ENCODE data around the gene SPRR5.
A peak's percentile ranks its signal among the peaks of the same experiment; 100 is the strongest.

SPRR5 gene

DNA sequence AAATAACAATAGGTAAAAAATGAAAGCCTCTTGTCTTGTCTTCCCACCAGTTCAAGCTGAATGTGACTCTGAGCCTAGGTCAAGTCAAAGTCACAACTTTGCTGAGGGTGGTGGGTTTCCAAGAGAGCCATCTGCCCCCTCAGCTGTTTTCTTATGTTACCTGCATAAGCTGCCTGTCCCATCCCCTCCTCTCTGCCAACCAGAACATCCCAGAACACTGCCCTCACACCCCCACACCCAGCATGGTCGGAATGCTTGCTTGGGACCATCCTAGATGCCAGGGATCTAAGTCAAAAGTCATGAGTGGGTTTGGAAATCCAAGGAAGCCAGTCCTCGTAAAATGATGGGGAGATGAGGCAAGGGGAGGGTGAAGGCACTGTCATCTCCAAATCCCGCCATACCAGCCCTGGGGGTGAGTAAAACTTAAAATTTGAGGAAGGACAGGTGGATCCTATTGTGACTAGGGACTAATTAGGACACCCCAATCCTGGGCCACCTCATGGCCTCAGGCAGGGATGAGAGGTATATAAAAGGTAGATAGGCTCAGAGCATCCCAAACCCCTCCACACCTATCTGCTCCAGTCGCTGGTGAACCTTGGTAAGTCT is at the start of gene SPRR5:
Gene SPRR5, plus strand, starts transcription at position 556 of the 606 bp plus-strand sequence. CDS start 1,349 bp downstream, outside the sequence.
- no peaks in the 10 kb centered on the region for H3K36me3 Mint-ChIP-seq
- no peak for DNase-seq (ENCODE audit: low spot score in 2 of 2)
- no peaks in the 10 kb centered on the region for H3K9me3 Mint-ChIP-seq
- no peaks in the 10 kb centered on the region for H3K4me1 Mint-ChIP-seq
- no peak within 1 kb of the TSS for H3K4me3 Mint-ChIP-seq
- ATAC-seq, result no peak
- H3K27ac Mint-ChIP-seq, result no peak within 1 kb of the TSS

- ATAC-seq, result no peak
- H3K27ac Mint-ChIP-seq, result no peak overlapping the region
- H3K36me3 Mint-ChIP-seq, result no peaks in the 10 kb centered on the region
- no peak for DNase-seq (ENCODE audit: low spot score in 2 of 2)
- H3K4me1 Mint-ChIP-seq, result no peaks in the 10 kb centered on the region
- H3K9me3 Mint-ChIP-seq, result no peaks in the 10 kb centered on the region
- H3K4me3 Mint-ChIP-seq, result no peak overlapping the region
These were observed 48.0 kb upstream of the SPRR5 start for GRCh38 chr1:152899027-152899426.

DNA sequence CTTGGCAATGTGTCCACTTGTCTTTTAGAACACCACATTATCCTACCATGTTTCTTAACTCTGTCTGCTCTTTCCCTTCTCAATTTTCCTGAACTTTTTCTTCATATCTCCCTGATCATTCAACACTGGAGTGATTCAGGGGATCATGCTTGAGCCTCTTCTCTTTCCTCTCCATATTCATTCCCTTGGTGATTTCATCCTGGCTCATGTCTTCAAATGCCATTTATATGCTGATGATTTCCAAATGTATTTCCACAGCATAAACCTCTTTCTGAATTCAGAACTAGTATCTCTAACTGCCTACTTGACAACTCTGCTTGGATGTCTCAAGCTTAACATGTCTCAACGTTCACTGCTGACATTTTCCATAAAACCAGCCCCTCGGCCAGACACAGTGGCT is 47.1 kb upstream of the SPRR5 start:
- no peaks in the 10 kb centered on the region for H3K4me1 Mint-ChIP-seq
- H3K27ac Mint-ChIP-seq, result no peak overlapping the region
- ATAC-seq (no peak), DNase-seq (ENCODE audit: low spot score in 2 of 2) (no peak)
- H3K36me3 Mint-ChIP-seq, result no peaks in the 10 kb centered on the region
- H3K4me3 Mint-ChIP-seq, result no peak overlapping the region
- no peaks in the 10 kb centered on the region for H3K9me3 Mint-ChIP-seq

GRCh38 chr1:152901631-152902030 is 45.4 kb upstream of the SPRR5 start:
- no peaks in the 10 kb centered on the region for H3K4me1 Mint-ChIP-seq
- no peak overlapping the region for H3K27ac Mint-ChIP-seq
- no peaks in the 10 kb centered on the region for H3K36me3 Mint-ChIP-seq
- peak; percentile 14 for ATAC-seq
- no peak for DNase-seq (ENCODE audit: low spot score in 2 of 2)
- no peak overlapping the region for H3K4me3 Mint-ChIP-seq
- H3K9me3 Mint-ChIP-seq, result no peaks in the 10 kb centered on the region

DNA sequence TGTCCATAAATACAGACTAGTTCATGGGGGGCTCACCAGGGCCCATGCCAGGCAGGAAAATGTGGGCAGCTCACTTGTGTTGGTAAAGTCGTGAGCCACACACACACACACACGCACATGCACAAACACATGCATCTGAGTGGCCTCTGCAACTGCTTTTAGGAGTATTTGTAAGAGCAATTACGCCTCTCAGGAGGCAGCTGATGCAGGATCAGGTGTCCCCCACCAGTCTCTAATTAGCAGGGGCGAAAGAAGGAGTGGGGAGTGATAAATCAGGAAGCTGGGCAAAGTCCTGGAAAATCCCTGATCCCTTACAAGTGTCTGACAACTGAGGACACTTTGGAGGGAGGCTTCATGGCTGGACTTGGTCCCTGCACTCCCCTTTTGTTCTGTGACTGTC is 44.4 kb upstream of the SPRR5 start:
- H3K36me3 Mint-ChIP-seq, result no peaks in the 10 kb centered on the region

GRCh38 chr1:152904688-152905440 is 42.1 kb upstream of the SPRR5 start:
- Mint-ChIP-seq H3K4me3 (no peak overlapping the region), H3K27ac (no peak overlapping the region), H3K9me3 (peaks cover under 1% of the 10 kb centered on the region), H3K4me1 (no peaks in the 10 kb centered on the region), H3K36me3 (no peaks in the 10 kb centered on the region)
- DNase-seq (ENCODE audit: low spot score in 2 of 2) (no peak), ATAC-seq (no peak)

More for the DNA sequence above, 44.4 kb upstream of the SPRR5 start:
- no peak overlapping the region for H3K27ac Mint-ChIP-seq
- DNase-seq (ENCODE audit: low spot score in 2 of 2) (no peak), ATAC-seq (no peak)
- no peaks in the 10 kb centered on the region for H3K9me3 Mint-ChIP-seq
- H3K4me1 Mint-ChIP-seq, result no peaks in the 10 kb centered on the region
- H3K4me3 Mint-ChIP-seq, result no peak overlapping the region

DNA sequence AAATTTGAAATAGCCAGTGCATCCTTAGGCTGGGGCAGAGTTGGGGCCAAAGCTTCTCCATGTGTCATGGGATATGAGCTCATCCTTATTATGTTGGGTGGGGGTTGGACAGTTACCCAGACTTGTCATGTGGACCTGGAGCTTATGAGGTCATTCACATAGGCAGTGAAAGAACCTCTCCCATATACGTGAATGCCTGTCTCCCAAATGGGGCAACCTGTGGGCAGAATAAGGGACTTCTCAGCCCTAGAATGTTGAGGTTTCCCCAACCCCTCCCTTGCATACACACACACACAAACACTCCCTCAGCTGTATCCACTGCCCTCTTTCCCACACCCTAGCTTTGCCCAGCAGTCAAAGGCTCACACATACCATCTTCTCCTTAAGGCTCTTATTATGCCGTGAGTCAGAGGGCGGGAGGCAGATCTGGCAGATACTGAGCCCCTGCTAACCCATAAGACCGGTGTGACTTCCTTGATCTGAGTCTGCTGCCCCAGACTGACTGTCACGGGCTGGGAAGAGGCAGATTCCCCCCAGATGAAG is 40.9 kb upstream of the SPRR5 start:
- peak; percentile 35 for ATAC-seq
- no peak overlapping the region for H3K4me3 Mint-ChIP-seq
- DNase-seq (ENCODE audit: low spot score in 2 of 2), result no peak

GRCh38 chr1:152907686-152908601 is 39.1 kb upstream of the SPRR5 start, which contains the start of gene IVL:
TSS of gene IVL (plus strand) at chr1:152908546. CDS start at chr1:152909798, 1,252 bp downstream.
- ATAC-seq (peak; percentile 8), DNase-seq (ENCODE audit: low spot score in 2 of 2) (no peak)
- Mint-ChIP-seq H3K4me3 (no peak within 1 kb of the TSS), H3K27ac (no peak within 1 kb of the TSS), H3K4me1 (peaks cover 4% of the 10 kb centered on the region), H3K36me3 (no peaks in the 10 kb centered on the region), H3K9me3 (peaks cover 3% of the 10 kb centered on the region)

More for the DNA sequence above, 40.9 kb upstream of the SPRR5 start:
- no peak overlapping the region for H3K27ac Mint-ChIP-seq
- no peaks in the 10 kb centered on the region for H3K4me1 Mint-ChIP-seq
- peaks cover 3% of the 10 kb centered on the region for H3K9me3 Mint-ChIP-seq
- H3K36me3 Mint-ChIP-seq, result no peaks in the 10 kb centered on the region

DNA sequence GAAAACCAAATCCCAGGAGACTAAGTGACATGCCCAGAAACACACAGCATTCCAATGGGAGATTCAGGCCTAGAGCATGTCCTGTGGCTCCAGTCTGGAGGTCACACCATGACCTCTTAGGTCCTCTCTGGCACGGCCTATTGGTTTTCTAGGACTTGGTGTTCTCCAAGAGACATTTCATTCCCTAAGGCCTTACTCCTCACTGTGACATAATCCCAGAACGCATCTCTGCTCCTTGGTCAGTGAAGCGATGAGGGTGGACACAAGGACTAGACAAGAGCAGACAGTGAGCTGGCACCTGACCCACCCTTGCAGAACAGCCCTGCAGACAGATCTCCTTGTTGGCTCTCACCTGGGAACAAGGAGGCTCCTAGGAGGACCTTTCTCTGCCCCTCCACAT is 37.8 kb upstream of the SPRR5 start:
- DNase-seq (ENCODE audit: low spot score in 2 of 2) (no peak), ATAC-seq (no peak)
- Mint-ChIP-seq H3K4me3 (no peak overlapping the region), H3K27ac (no peak overlapping the region), H3K36me3 (no peaks in the 10 kb centered on the region), H3K4me1 (peaks cover 6% of the 10 kb centered on the region), H3K9me3 (peaks cover 3% of the 10 kb centered on the region)

- Mint-ChIP-seq H3K36me3 (no peaks in the 10 kb centered on the region), H3K4me3 (no peak overlapping the region), H3K9me3 (peaks cover 3% of the 10 kb centered on the region), H3K4me1 (peaks cover 6% of the 10 kb centered on the region), H3K27ac (no peak overlapping the region)
- DNase-seq (ENCODE audit: low spot score in 2 of 2) (no peak), ATAC-seq (no peak)
These were observed 34.5 kb upstream of the SPRR5 start for GRCh38 chr1:152912471-152912870.

GRCh38 chr1:152912900-152913299 is 34.1 kb upstream of the SPRR5 start:
- H3K36me3 Mint-ChIP-seq, result no peaks in the 10 kb centered on the region
- H3K4me1 Mint-ChIP-seq, result peaks cover 6% of the 10 kb centered on the region
- peaks cover 3% of the 10 kb centered on the region for H3K9me3 Mint-ChIP-seq
- DNase-seq (ENCODE audit: low spot score in 2 of 2), result no peak
- no peak overlapping the region for H3K27ac Mint-ChIP-seq
- peak; percentile 64 for ATAC-seq
- H3K4me3 Mint-ChIP-seq, result no peak overlapping the region

DNA sequence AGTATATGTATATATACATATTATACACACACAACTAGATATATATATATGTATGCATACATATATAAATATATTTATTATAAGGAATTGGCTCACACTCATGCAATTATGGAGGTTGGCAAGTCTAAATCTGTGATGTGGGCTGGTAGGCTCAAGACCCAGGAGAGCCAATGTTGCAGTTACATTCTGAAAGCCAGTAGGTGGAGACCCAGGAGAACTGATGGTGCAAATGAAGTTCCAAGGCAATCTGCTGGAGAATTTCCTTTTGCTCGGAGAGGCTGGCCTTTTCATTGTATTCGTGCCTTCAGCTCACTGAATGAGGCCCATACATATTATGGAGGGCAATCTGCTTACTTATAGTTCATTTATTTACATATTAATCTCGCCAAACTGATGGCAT is 29.2 kb upstream of the SPRR5 start:
- Mint-ChIP-seq H3K9me3 (no peaks in the 10 kb centered on the region), H3K36me3 (no peaks in the 10 kb centered on the region), H3K4me1 (peaks cover 3% of the 10 kb centered on the region), H3K4me3 (no peak overlapping the region), H3K27ac (no peak overlapping the region)
- DNase-seq (ENCODE audit: low spot score in 2 of 2) (no peak), ATAC-seq (no peak)

GRCh38 chr1:152919071-152919470 is 27.9 kb upstream of the SPRR5 start:
- Mint-ChIP-seq H3K36me3 (no peaks in the 10 kb centered on the region), H3K9me3 (no peaks in the 10 kb centered on the region), H3K4me1 (no peaks in the 10 kb centered on the region), H3K27ac (no peak overlapping the region), H3K4me3 (no peak overlapping the region)
- DNase-seq (ENCODE audit: low spot score in 2 of 2), result no peak
- no peak for ATAC-seq

- H3K9me3 Mint-ChIP-seq, result peaks cover 3% of the 10 kb centered on the region
- ATAC-seq, result no peak
- no peaks in the 10 kb centered on the region for H3K36me3 Mint-ChIP-seq
- no peaks in the 10 kb centered on the region for H3K4me1 Mint-ChIP-seq
- no peak for DNase-seq (ENCODE audit: low spot score in 2 of 2)
- no peak overlapping the region for H3K27ac Mint-ChIP-seq
- H3K4me3 Mint-ChIP-seq, result no peak overlapping the region
These were observed 22.8 kb upstream of the SPRR5 start for GRCh38 chr1:152924191-152924590.

- DNase-seq (ENCODE audit: low spot score in 2 of 2), result no peak
- ATAC-seq, result no peak
- no peaks in the 10 kb centered on the region for H3K36me3 Mint-ChIP-seq
These were observed 20.9 kb upstream of the SPRR5 start for GRCh38 chr1:152926091-152926490.

More at GRCh38 chr1:152926091-152926490, 20.9 kb upstream of the SPRR5 start:
- no peak overlapping the region for H3K4me3 Mint-ChIP-seq
- H3K9me3 Mint-ChIP-seq, result peaks cover 3% of the 10 kb centered on the region
- H3K4me1 Mint-ChIP-seq, result no peaks in the 10 kb centered on the region
- H3K27ac Mint-ChIP-seq, result no peak overlapping the region

Data from stimulated activated effector memory CD8-positive, alpha-beta T cell treated with anti-CD3 and anti-CD28 coated beads, Interleukin-12 subunit alpha, Interleukin-12 subunit beta, amount 100 ng/mL, for 72 hours (primary cell).